Measurements from ENCODE around the gene SMTN. TPM values are rescaled to one million over a fixed set of nuclear protein-coding genes. Genes with fewer than 3 reads are reported as not detected.

Gene SMTN
- total and polyA plus RNA-seq, 11 donors, result 55.5 to 270 (median 167) TPM

- Histone ChIP-seq H3K4me3 (no peak overlapping the region), H3K36me3 (no peaks in the 10 kb centered on the region), H3K4me1 (peaks cover 0 to 51% (median 21%) of the 10 kb centered on the region in 12 donors), H3K27me3 (no peaks in the 10 kb centered on the region), H3K9me3 (no peaks in the 10 kb centered on the region), H3K27ac (peak overlapping the region; percentile 58 to 94 (median 88))
- TF ChIP-seq CTCF (IDR thresholded peaks at IDR 0.05), result no peak
- peak in 1 of 2 donors; percentile 66 for TF ChIP-seq POLR2A (IDR thresholded peaks at IDR 0.05)
- 41 to 46% (median 44%) methylated on average over 7 of the region's 7 CpGs for WGBS, 4 donors
- intact Hi-C loops (cut with DNase I), result loop anchor here in 2 of 10 donors (10.0 kb wide), 1 partner anchor 116 kb away; no protein-coding TSS in a partner anchor
- peak in 4 of 5 donors; percentile 66 to 82 (median 74) for DNase-seq
- ATAC-seq, result peak; percentile 83 to 91 (median 90)
These were observed 38.1 kb downstream of the SMTN start for GRCh38 chr22:31119026-31119717.

DNA sequence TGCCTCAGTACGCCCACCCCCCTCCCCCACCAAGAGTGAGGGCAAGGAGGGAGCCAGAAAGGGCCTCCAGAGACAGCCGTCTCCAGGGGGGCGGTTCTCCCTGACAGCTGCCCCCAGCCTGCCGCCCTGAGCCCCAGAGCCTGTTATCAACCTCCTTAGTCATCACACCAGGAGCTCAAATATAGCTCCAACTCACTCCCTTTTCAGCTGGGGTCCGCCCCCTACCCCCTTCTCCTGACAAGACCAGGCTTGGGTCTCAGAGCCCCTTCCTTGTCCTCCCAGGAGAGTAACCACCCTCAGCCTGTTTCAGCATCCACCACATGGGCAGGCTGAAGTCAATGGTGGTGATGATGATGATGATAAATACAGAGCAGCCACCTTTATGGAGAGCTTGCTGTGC is 39.1 kb downstream of the SMTN start:
- no peak for DNase-seq
- no peaks in the 10 kb centered on the region for H3K36me3 ChIP-seq
- H3K4me3 ChIP-seq, result no peak overlapping the region
- H3K9me3 ChIP-seq, result no peaks in the 10 kb centered on the region
- no peaks in the 10 kb centered on the region for H3K27me3 ChIP-seq
- H3K27ac ChIP-seq, result peak overlapping the region in 11 of 12 donors; percentile 37 to 94 (median 88)
- WGBS, 4 donors, result 43 to 86% (median 54%) methylated on average over 1 to 5 of the region's 5 CpGs
- intact Hi-C loops (cut with DNase I), result no loop called here
- ATAC-seq, result no peak
- H3K4me1 ChIP-seq, result peaks cover 0 to 53% (median 21%) of the 10 kb centered on the region in 12 donors
- TF ChIP-seq CTCF (IDR thresholded peaks at IDR 0.05), result no peak
- no peak for TF ChIP-seq POLR2A (IDR thresholded peaks at IDR 0.05)

GRCh38 chr22:31120642-31121041 is 39.5 kb downstream of the SMTN start:
- no peaks in the 10 kb centered on the region for H3K36me3 ChIP-seq
- H3K27me3 ChIP-seq, result no peaks in the 10 kb centered on the region
- H3K27ac ChIP-seq, result peak overlapping the region in 7 of 12 donors; percentile 83 to 94 (median 89)
- intact Hi-C loops (cut with DNase I), result no loop called here
- TF ChIP-seq POLR2A (IDR thresholded peaks at IDR 0.05) (no peak), CTCF (IDR thresholded peaks at IDR 0.05) (no peak)
- peaks cover 0 to 53% (median 21%) of the 10 kb centered on the region in 12 donors for H3K4me1 ChIP-seq
- ATAC-seq, result no peak
- 92 to 100% (median 95%) methylated on average over 1 of the region's 1 CpG for WGBS, 4 donors
- no peaks in the 10 kb centered on the region for H3K9me3 ChIP-seq
- no peak for DNase-seq
- no peak overlapping the region for H3K4me3 ChIP-seq

DNA sequence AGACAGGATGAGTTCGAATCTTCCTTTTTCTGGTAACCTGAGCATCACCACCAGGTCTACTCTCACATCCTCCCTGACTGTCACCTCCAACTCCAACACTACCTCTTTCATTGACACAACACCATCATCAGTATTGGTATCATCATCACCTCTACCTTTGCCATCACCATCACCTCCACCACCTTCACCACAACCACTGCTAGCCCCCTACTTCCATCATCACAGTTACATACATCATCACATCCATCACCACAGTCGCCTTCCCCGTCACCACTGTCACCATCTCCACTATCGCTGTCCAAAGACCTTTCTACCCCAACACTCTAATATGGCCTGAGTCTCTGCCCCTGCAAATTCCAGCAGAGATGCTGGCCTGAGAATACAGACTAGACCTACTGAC is 40.3 kb downstream of the SMTN start:
- no peak for DNase-seq
- TF ChIP-seq CTCF (IDR thresholded peaks at IDR 0.05) (no peak), POLR2A (IDR thresholded peaks at IDR 0.05) (no peak)
- H3K9me3 ChIP-seq, result no peaks in the 10 kb centered on the region
- H3K4me1 ChIP-seq, result peaks cover 0 to 53% (median 21%) of the 10 kb centered on the region in 12 donors
- no peak for ATAC-seq
- H3K36me3 ChIP-seq, result no peaks in the 10 kb centered on the region
- intact Hi-C loops (cut with DNase I), result no loop called here
- no peaks in the 10 kb centered on the region for H3K27me3 ChIP-seq
- whole genome bisulfite sequencing, 4 donors, result 93 to 95% (median 94%) methylated on average over 4 of the region's 4 CpGs
- no peak overlapping the region for H3K4me3 ChIP-seq
- peak overlapping the region in 9 of 12 donors; percentile 75 to 89 (median 81) for H3K27ac ChIP-seq

All from heart left ventricle (tissue), 16 donors.